ENCODE results near the gene GRB10.

GRB10 gene

DNA sequence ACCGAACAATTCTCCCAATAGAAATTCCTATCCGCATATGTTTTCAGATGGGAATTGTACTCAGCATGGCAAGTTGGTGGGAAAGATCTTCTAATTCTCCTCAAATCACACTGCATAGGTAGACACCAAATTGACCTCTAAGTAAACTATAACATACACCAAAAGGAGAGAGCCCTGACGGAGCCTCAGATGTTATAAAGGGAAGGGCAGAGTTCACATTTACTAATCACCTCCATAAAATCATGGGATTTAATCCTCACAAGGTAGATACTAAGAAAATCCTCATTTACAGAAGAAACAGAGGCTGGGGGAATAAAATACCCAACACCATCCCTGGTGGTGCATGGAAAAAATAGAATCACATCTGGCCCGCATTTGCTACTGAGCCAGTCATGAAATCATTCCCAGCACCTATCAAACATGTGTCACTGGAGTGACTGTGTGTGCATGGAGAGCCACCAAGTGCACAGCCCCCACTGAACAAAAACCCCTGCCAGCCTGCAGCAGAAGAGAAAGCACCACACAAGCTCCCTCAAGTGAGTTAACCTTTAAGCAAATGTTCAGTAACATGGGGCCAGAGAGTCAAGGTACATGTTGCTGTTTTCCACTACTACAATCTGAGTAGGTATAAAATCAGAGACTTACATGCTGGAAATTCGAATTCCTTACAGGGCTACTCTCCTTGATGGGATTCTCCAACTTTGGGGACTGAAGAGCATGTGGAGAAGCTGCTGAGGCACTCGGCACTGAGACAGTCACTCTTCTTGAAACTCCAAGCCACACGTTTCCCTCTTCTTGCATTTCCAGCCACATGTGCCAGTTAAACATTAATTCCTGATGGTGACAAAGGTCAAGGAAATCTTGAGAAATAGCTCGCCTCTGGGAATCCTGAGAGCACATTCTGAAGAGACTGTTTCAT lies 217.8 kb downstream of the GRB10 start, which contains the start of gene DDC:
DDC (minus strand) TSS at position 766 of the 919 bp plus-strand sequence. CDS start 21,320 bp downstream, outside the sequence.
- H3K27me3 ChIP-seq (replicated peaks; ENCODE audit: control insufficient read depth, insufficient read depth, low read length, poor library complexity, severe bottlenecking), result no peaks in the 10 kb centered on the region
- no peaks in the 10 kb centered on the region for H3K9me3 ChIP-seq (ENCODE audit: control insufficient read depth, low read length)
- no peak within 1 kb of the TSS for H3K4me3 ChIP-seq (ENCODE audit: insufficient read depth, low read depth, low read length, poor library complexity, severe bottlenecking)
- H3K27ac ChIP-seq (ENCODE audit: insufficient read depth, low read length, poor library complexity, severe bottlenecking), result no peak within 1 kb of the TSS
- no peak for DNase-seq
- H3K4me1 ChIP-seq (ENCODE audit: control insufficient read depth, insufficient read depth, low read length, poor library complexity, severe bottlenecking), result no peaks in the 10 kb centered on the region
- H3K36me3 ChIP-seq (ENCODE audit: control insufficient read depth, insufficient read depth, low read length), result no peaks in the 10 kb centered on the region

- H3K27ac ChIP-seq (ENCODE audit: insufficient read depth, low read length, poor library complexity, severe bottlenecking), result no peak overlapping the region
- no peaks in the 10 kb centered on the region for H3K4me1 ChIP-seq (ENCODE audit: control insufficient read depth, insufficient read depth, low read length, poor library complexity, severe bottlenecking)
- no peak overlapping the region for H3K4me3 ChIP-seq (ENCODE audit: insufficient read depth, low read depth, low read length, poor library complexity, severe bottlenecking)
- no peaks in the 10 kb centered on the region for H3K27me3 ChIP-seq (replicated peaks; ENCODE audit: control insufficient read depth, insufficient read depth, low read length, poor library complexity, severe bottlenecking)
- H3K36me3 ChIP-seq (ENCODE audit: control insufficient read depth, insufficient read depth, low read length), result no peaks in the 10 kb centered on the region
- no peak for DNase-seq
- H3K9me3 ChIP-seq (ENCODE audit: control insufficient read depth, low read length), result no peaks in the 10 kb centered on the region
Measured at GRCh38 chr7:50564171-50564570, 218.5 kb downstream of the GRB10 start.

DNA sequence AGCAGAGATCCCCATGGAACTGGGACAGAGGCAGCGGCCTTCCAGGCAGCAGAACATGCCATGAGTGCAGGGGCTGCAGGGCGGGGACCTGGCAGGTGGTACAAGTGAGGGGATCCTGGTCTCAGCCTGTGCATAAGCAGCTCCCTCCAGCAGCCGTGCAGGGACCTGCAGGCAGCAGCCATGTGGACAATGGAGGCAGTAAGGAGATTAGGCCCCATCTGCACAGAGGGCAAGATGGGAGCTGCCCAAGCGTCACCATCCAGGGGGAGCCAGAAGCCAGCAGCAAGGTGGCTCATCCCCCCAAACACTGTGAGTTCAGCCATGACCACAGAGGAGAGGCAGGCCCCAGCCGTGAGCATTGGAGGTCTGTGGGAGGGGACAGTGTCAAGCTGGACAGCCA lies 220.6 kb downstream of the GRB10 start:
- H3K4me1 ChIP-seq (ENCODE audit: control insufficient read depth, insufficient read depth, low read length, poor library complexity, severe bottlenecking), result no peaks in the 10 kb centered on the region
- no peak overlapping the region for H3K4me3 ChIP-seq (ENCODE audit: insufficient read depth, low read depth, low read length, poor library complexity, severe bottlenecking)
- H3K36me3 ChIP-seq (ENCODE audit: control insufficient read depth, insufficient read depth, low read length), result no peaks in the 10 kb centered on the region
- H3K9me3 ChIP-seq (ENCODE audit: control insufficient read depth, low read length), result no peaks in the 10 kb centered on the region
- no peak for DNase-seq
- H3K27me3 ChIP-seq (replicated peaks; ENCODE audit: control insufficient read depth, insufficient read depth, low read length, poor library complexity, severe bottlenecking), result no peaks in the 10 kb centered on the region
- no peak overlapping the region for H3K27ac ChIP-seq (ENCODE audit: insufficient read depth, low read length, poor library complexity, severe bottlenecking)

- H3K27me3 ChIP-seq (replicated peaks; ENCODE audit: control insufficient read depth, insufficient read depth, low read length, poor library complexity, severe bottlenecking), result peaks cover 3% of the 10 kb centered on the region
- no peak overlapping the region for H3K27ac ChIP-seq (ENCODE audit: insufficient read depth, low read length, poor library complexity, severe bottlenecking)
Measured at GRCh38 chr7:50560865-50561351, 221.8 kb downstream of the GRB10 start.

GRCh38 chr7:50559881-50560280 lies 222.8 kb downstream of the GRB10 start:
- Histone ChIP-seq H3K36me3 (ENCODE audit: control insufficient read depth, insufficient read depth, low read length) (no peaks in the 10 kb centered on the region), H3K27ac (ENCODE audit: insufficient read depth, low read length, poor library complexity, severe bottlenecking) (no peak overlapping the region), H3K4me3 (ENCODE audit: insufficient read depth, low read depth, low read length, poor library complexity, severe bottlenecking) (no peak overlapping the region), H3K9me3 (ENCODE audit: control insufficient read depth, low read length) (no peaks in the 10 kb centered on the region), H3K4me1 (ENCODE audit: control insufficient read depth, insufficient read depth, low read length, poor library complexity, severe bottlenecking) (no peaks in the 10 kb centered on the region), H3K27me3 (replicated peaks; ENCODE audit: control insufficient read depth, insufficient read depth, low read length, poor library complexity, severe bottlenecking) (peaks cover 3% of the 10 kb centered on the region)
- DNase-seq, result no peak

More at GRCh38 chr7:50560865-50561351, 221.8 kb downstream of the GRB10 start:
- no peak for DNase-seq
- H3K4me1 ChIP-seq (ENCODE audit: control insufficient read depth, insufficient read depth, low read length, poor library complexity, severe bottlenecking), result no peaks in the 10 kb centered on the region
- H3K4me3 ChIP-seq (ENCODE audit: insufficient read depth, low read depth, low read length, poor library complexity, severe bottlenecking), result no peak overlapping the region
- no peaks in the 10 kb centered on the region for H3K9me3 ChIP-seq (ENCODE audit: control insufficient read depth, low read length)
- H3K36me3 ChIP-seq (ENCODE audit: control insufficient read depth, insufficient read depth, low read length), result no peaks in the 10 kb centered on the region

GRCh38 chr7:50558294-50559053 lies 224.2 kb downstream of the GRB10 start:
- Histone ChIP-seq H3K9me3 (ENCODE audit: control insufficient read depth, low read length) (no peaks in the 10 kb centered on the region), H3K4me1 (ENCODE audit: control insufficient read depth, insufficient read depth, low read length, poor library complexity, severe bottlenecking) (no peaks in the 10 kb centered on the region), H3K27me3 (replicated peaks; ENCODE audit: control insufficient read depth, insufficient read depth, low read length, poor library complexity, severe bottlenecking) (peaks cover 3% of the 10 kb centered on the region), H3K36me3 (ENCODE audit: control insufficient read depth, insufficient read depth, low read length) (no peaks in the 10 kb centered on the region), H3K4me3 (ENCODE audit: insufficient read depth, low read depth, low read length, poor library complexity, severe bottlenecking) (no peak overlapping the region), H3K27ac (ENCODE audit: insufficient read depth, low read length, poor library complexity, severe bottlenecking) (no peak overlapping the region)
- no peak for DNase-seq

GRCh38 chr7:50557099-50557498 lies 225.6 kb downstream of the GRB10 start:
- DNase-seq, result no peak
- H3K27me3 ChIP-seq (replicated peaks; ENCODE audit: control insufficient read depth, insufficient read depth, low read length, poor library complexity, severe bottlenecking), result peaks cover 3% of the 10 kb centered on the region
- H3K27ac ChIP-seq (ENCODE audit: insufficient read depth, low read length, poor library complexity, severe bottlenecking), result no peak overlapping the region

DNA sequence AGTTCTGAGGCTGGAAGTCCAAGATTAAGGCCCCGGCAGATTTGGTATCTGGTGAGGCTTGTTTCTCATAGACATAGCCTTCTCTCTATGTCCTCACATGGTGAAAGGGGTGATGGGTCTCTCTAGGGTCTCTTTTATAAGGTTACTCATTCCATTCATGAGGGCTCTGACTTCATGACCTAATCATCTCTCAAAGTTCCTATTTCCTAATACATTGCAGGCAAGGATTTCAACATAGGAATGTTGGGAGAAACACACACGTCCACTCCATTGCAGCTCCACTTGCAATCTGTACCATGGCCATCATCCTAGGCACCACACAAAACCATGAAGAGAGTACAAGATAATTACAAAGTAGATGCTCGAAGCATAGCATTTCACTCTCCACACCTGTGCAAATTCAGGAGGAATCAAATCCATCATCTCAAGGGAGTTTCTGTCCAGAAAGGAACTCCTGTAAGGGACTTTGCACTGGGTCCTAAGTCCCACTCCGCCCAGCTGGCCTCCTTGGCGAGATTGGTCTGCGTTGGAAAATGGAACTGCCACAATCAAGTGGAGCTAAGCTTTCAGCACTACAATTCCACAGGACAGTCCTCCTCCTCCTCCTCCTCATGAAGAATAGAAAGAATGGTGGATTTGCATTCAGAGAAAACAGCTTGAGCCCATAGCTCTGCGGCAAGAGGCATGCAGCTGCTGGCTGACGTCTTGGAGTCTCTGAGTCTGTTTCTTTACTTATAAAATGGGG lies 226.3 kb downstream of the GRB10 start:
- H3K4me3 ChIP-seq (ENCODE audit: insufficient read depth, low read depth, low read length, poor library complexity, severe bottlenecking), result no peak overlapping the region
- no peak for DNase-seq
- peaks cover 3% of the 10 kb centered on the region for H3K27me3 ChIP-seq (replicated peaks; ENCODE audit: control insufficient read depth, insufficient read depth, low read length, poor library complexity, severe bottlenecking)
- no peaks in the 10 kb centered on the region for H3K36me3 ChIP-seq (ENCODE audit: control insufficient read depth, insufficient read depth, low read length)
- no peak overlapping the region for H3K27ac ChIP-seq (ENCODE audit: insufficient read depth, low read length, poor library complexity, severe bottlenecking)
- H3K4me1 ChIP-seq (ENCODE audit: control insufficient read depth, insufficient read depth, low read length, poor library complexity, severe bottlenecking), result no peaks in the 10 kb centered on the region
- no peaks in the 10 kb centered on the region for H3K9me3 ChIP-seq (ENCODE audit: control insufficient read depth, low read length)

More at GRCh38 chr7:50557099-50557498, 225.6 kb downstream of the GRB10 start:
- H3K4me1 ChIP-seq (ENCODE audit: control insufficient read depth, insufficient read depth, low read length, poor library complexity, severe bottlenecking), result no peaks in the 10 kb centered on the region
- no peaks in the 10 kb centered on the region for H3K9me3 ChIP-seq (ENCODE audit: control insufficient read depth, low read length)
- no peak overlapping the region for H3K4me3 ChIP-seq (ENCODE audit: insufficient read depth, low read depth, low read length, poor library complexity, severe bottlenecking)
- H3K36me3 ChIP-seq (ENCODE audit: control insufficient read depth, insufficient read depth, low read length), result no peaks in the 10 kb centered on the region

DNA sequence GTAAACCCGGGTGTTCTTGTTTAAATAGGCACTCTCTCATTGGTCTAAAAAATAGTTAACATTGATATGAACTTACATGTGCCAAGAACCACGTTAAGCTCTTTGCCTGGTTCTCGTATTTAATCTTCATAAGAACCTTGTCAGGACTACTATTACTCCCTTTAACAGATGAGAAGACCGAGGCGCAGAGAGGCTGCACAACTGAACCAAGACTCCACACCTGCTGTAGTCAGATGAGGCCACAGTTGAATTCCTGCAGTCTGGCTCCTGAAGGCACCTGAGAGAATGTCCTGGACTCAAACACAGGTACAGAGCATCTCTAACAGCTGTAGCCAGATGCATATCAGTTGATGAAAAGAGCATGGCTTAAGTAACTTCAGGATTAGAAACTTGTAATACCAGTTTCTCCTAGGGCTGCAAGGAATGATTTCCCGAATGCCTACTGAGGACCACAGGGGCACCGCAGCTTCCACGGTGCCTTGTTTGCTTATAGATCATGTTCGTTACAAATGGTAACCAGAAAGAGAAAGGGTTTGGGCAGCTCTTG lies 227.0 kb downstream of the GRB10 start:
- Histone ChIP-seq H3K4me1 (ENCODE audit: control insufficient read depth, insufficient read depth, low read length, poor library complexity, severe bottlenecking) (no peaks in the 10 kb centered on the region), H3K4me3 (ENCODE audit: insufficient read depth, low read depth, low read length, poor library complexity, severe bottlenecking) (no peak overlapping the region), H3K36me3 (ENCODE audit: control insufficient read depth, insufficient read depth, low read length) (no peaks in the 10 kb centered on the region), H3K27me3 (replicated peaks; ENCODE audit: control insufficient read depth, insufficient read depth, low read length, poor library complexity, severe bottlenecking) (peaks cover 3% of the 10 kb centered on the region), H3K27ac (ENCODE audit: insufficient read depth, low read length, poor library complexity, severe bottlenecking) (no peak overlapping the region), H3K9me3 (ENCODE audit: control insufficient read depth, low read length) (no peaks in the 10 kb centered on the region)
- DNase-seq, result no peak
